ENCODE data around the gene KEAP1. TPM values are rescaled to one million over a fixed set of nuclear protein-coding genes. Genes with fewer than 3 reads are reported as not detected.

KEAP1 gene
- total RNA-seq, 4 donors from 2014 or later: 51.9 to 94.5 (median 80.6) TPM

GRCh38 chr19:10501971-10502523 is 1.1 kb downstream of the KEAP1 start:
- H3K27me3 ChIP-seq: no peaks in the 10 kb centered on the region
- 2% methylated on average over 15 of the region's 35 CpGs for WGBS
- H3K4me1 ChIP-seq: peaks cover 27 to 63% (median 62%) of the 10 kb centered on the region in 4 donors
- no peaks in the 10 kb centered on the region for H3K9me3 ChIP-seq
- H3K36me3 ChIP-seq: peaks cover 20 to 32% (median 29%) of the 10 kb centered on the region in 4 donors
- intact Hi-C loops (cut with DNase I): loop anchor here (5.0 kb wide), 2 partner anchors 50 to 65 kb away; partner anchors contain the start of genes CDKN2D and KRI1
- H3K4me3 ChIP-seq: peak overlapping the region; percentile 79 to 100 (median 94)
- H3K27ac ChIP-seq (replicated peaks in 1 of 4): peak overlapping the region; percentile 97 to 99 (median 98)
- no peak for DNase-seq (ENCODE audit: extremely low spot score)
- TF ChIP-seq, protein P1, sequence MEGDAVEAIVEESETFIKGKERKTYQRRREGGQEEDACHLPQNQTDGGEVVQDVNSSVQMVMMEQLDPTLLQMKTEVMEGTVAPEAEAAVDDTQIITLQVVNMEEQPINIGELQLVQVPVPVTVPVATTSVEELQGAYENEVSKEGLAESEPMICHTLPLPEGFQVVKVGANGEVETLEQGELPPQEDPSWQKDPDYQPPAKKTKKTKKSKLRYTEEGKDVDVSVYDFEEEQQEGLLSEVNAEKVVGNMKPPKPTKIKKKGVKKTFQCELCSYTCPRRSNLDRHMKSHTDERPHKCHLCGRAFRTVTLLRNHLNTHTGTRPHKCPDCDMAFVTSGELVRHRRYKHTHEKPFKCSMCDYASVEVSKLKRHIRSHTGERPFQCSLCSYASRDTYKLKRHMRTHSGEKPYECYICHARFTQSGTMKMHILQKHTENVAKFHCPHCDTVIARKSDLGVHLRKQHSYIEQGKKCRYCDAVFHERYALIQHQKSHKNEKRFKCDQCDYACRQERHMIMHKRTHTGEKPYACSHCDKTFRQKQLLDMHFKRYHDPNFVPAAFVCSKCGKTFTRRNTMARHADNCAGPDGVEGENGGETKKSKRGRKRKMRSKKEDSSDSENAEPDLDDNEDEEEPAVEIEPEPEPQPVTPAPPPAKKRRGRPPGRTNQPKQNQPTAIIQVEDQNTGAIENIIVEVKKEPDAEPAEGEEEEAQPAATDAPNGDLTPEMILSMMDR (IDR thresholded peaks at IDR 0.05): no peak
- TF ChIP-seq EP300 (IDR thresholded peaks at IDR 0.05) (no peak), POLR2A (IDR thresholded peaks at IDR 0.05; ENCODE audit: low read depth) (no peak), POLR2AphosphoS5 (IDR thresholded peaks at IDR 0.05) (peak in 1 of 2 donors; percentile 20)

DNA sequence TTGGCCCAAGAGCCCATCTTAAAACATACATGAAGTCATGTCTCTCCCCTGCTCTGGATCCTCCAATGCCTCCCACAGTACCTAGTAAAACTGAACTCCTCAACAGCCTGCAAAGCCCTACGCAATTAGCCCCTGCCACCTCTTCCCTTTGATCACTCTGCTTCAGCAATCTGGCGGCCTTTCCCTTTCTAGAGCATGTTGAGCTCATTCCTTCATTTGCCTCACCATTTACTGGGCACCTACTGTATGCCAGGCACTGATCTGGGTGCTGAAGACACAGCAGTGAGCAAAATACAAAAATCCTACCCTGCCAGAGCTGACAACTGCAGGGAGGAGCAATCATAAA is 2.9 kb downstream of the KEAP1 start:
- H3K27me3 ChIP-seq: no peaks in the 10 kb centered on the region
- TF ChIP-seq EP300 (IDR thresholded peaks at IDR 0.05): no peak
- no peak for TF ChIP-seq POLR2A (IDR thresholded peaks at IDR 0.05; ENCODE audit: low read depth)
- TF ChIP-seq, protein P1 (IDR thresholded peaks at IDR 0.05): no peak
- TF ChIP-seq POLR2AphosphoS5 (IDR thresholded peaks at IDR 0.05): no peak
- intact Hi-C loops (cut with DNase I): loop anchor here (5.0 kb wide), 2 partner anchors 52 to 67 kb away; partner anchors contain the start of genes CDKN2D and KRI1
- H3K9me3 ChIP-seq: no peaks in the 10 kb centered on the region
- 95% methylated on average over 2 of the region's 2 CpGs for WGBS
- no peak overlapping the region for H3K27ac ChIP-seq (replicated peaks in 1 of 4)
- H3K4me1 ChIP-seq: peaks cover 27 to 67% (median 61%) of the 10 kb centered on the region in 4 donors
- H3K36me3 ChIP-seq: peaks cover 31 to 50% (median 47%) of the 10 kb centered on the region in 4 donors
- no peak for DNase-seq (ENCODE audit: extremely low spot score)
- H3K4me3 ChIP-seq: no peak overlapping the region

DNA sequence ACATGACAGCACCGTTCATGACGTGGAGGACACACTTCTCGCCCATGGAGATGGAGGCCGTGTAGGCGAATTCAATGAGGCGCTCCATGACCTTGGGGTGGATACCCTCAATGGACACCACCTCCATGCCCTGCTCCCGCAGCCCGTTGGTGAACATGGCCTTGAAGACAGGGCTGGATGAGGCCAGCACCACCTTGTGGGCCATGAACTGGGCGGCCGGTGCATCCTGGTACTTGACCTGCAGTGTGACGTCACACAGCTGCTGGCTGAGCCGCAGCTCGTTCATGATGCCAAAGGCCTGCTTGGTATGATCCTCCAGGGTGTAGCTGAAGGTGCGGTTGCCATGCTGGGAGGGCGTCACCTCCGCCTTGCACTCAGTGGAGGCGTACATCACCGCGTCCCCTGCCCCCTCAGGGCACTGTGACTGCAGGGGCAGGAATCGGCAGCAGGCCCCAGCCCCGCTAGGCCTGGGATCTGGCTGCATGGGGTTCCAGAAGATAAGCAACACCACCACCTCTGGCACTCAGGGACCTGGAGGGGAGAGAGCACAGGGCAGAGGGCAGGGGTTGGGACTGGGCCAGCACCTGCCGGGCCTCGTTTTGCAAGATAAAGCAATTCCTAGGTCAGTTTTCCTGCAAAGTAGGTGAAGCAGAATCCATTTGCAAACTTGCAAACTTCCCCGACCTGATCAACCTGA is 3.5 kb downstream of the KEAP1 start:
- intact Hi-C loops (cut with DNase I): loop anchor here (5.0 kb wide), 2 partner anchors 53 to 68 kb away; partner anchors contain the start of genes CDKN2D and KRI1
- no peak for DNase-seq (ENCODE audit: extremely low spot score)
- H3K27me3 ChIP-seq: no peaks in the 10 kb centered on the region
- peaks cover 27 to 67% (median 61%) of the 10 kb centered on the region in 4 donors for H3K4me1 ChIP-seq
- no peak for TF ChIP-seq EP300 (IDR thresholded peaks at IDR 0.05)
- TF ChIP-seq POLR2A (IDR thresholded peaks at IDR 0.05; ENCODE audit: low read depth): no peak
- peaks cover 36 to 55% (median 52%) of the 10 kb centered on the region in 4 donors for H3K36me3 ChIP-seq
- no peak overlapping the region for H3K4me3 ChIP-seq
- WGBS: 88% methylated on average over 12 of the region's 24 CpGs
- no peak overlapping the region for H3K27ac ChIP-seq (replicated peaks in 1 of 4)
- no peaks in the 10 kb centered on the region for H3K9me3 ChIP-seq

- Histone ChIP-seq H3K4me1 (peaks cover 25 to 64% (median 57%) of the 10 kb centered on the region in 4 donors), H3K9me3 (no peaks in the 10 kb centered on the region), H3K27me3 (no peaks in the 10 kb centered on the region), H3K4me3 (no peak overlapping the region), H3K36me3 (peaks cover 39 to 77% (median 73%) of the 10 kb centered on the region in 4 donors), H3K27ac (replicated peaks in 1 of 4) (no peak overlapping the region)
- intact Hi-C loops (cut with DNase I): no loop called here
- WGBS: 91% methylated on average over 4 of the region's 4 CpGs
- DNase-seq (ENCODE audit: extremely low spot score): no peak
- TF ChIP-seq POLR2A (IDR thresholded peaks at IDR 0.05; ENCODE audit: low read depth) (no peak), EP300 (IDR thresholded peaks at IDR 0.05) (no peak), POLR2AphosphoS5 (IDR thresholded peaks at IDR 0.05) (no peak)
- TF ChIP-seq, protein P1 (IDR thresholded peaks at IDR 0.05): no peak
These were observed 5.8 kb downstream of the KEAP1 start for GRCh38 chr19:10497371-10497770.

GRCh38 chr19:10491472-10492047 is 11.6 kb downstream of the KEAP1 start:
- TF ChIP-seq POLR2A (IDR thresholded peaks at IDR 0.05; ENCODE audit: low read depth): no peak
- no peak for TF ChIP-seq EP300 (IDR thresholded peaks at IDR 0.05)
- no peak for TF ChIP-seq POLR2AphosphoS5 (IDR thresholded peaks at IDR 0.05)
- TF ChIP-seq, protein P1 (IDR thresholded peaks at IDR 0.05): no peak
- 89% methylated on average over 16 of the region's 43 CpGs for WGBS
- Histone ChIP-seq H3K9me3 (no peaks in the 10 kb centered on the region), H3K4me3 (no peak overlapping the region), H3K36me3 (peaks cover 70 to 100% (median 95%) of the 10 kb centered on the region in 4 donors), H3K4me1 (peaks cover 0 to 28% (median 5%) of the 10 kb centered on the region in 4 donors), H3K27me3 (no peaks in the 10 kb centered on the region), H3K27ac (replicated peaks in 1 of 4) (no peak overlapping the region)
- DNase-seq (ENCODE audit: extremely low spot score): no peak
- intact Hi-C loops (cut with DNase I): loop anchor here (5.0 kb wide), 1 partner anchor 81 kb away; no protein-coding TSS in a partner anchor
